Endothelial cell (in vitro differentiated cells): ENCODE measurements around the gene SESN2. TPM values are rescaled to one million over a fixed set of nuclear protein-coding genes. Genes with fewer than 3 reads are reported as not detected.

Source experiments
- DNase-seq: peaks from one replicate; pipeline ENCODE4 v3.0.0; 2021; ENCODE audit warnings: low spot score
- H3K27ac Mint-ChIP-seq: one replicate; pipeline ENCODE4 v1.8.0; 2021; ENCODE audit warnings: mixed read lengths, inconsistent platforms; ENCODE audit not compliant: unreplicated experiment
- H3K27me3 Mint-ChIP-seq: one replicate; pipeline ENCODE4 v1.8.0; 2021; ENCODE audit warnings: mild to moderate bottlenecking, moderate library complexity, mixed read lengths, inconsistent platforms; ENCODE audit not compliant: unreplicated experiment
- H3K36me3 Mint-ChIP-seq: one replicate; pipeline ENCODE4 v1.8.0; 2021; ENCODE audit warnings: mild to moderate bottlenecking, low read depth, mixed read lengths, inconsistent platforms; ENCODE audit not compliant: unreplicated experiment
- H3K4me1 Mint-ChIP-seq: one replicate; pipeline ENCODE4 v1.8.0; 2021; ENCODE audit warnings: mild to moderate bottlenecking, mixed read lengths, inconsistent platforms; ENCODE audit not compliant: unreplicated experiment
- H3K4me3 Mint-ChIP-seq: one replicate; pipeline ENCODE4 v1.8.0; 2021; ENCODE audit warnings: mild to moderate bottlenecking, mixed read lengths, inconsistent platforms; ENCODE audit not compliant: unreplicated experiment
- H3K9me3 Mint-ChIP-seq: one replicate; pipeline ENCODE4 v1.8.0; 2021; ENCODE audit warnings: mixed read lengths, inconsistent platforms; ENCODE audit not compliant: unreplicated experiment
- CTCF ChIP-seq: fragments of 200-600 bp; sonication (generic); IDR thresholded peaks from one replicate; pipeline ENCODE4 v1.5.0; 2021; ENCODE audit warnings: antibody characterized with exemption; ENCODE audit not compliant: unreplicated experiment
- total RNA-seq: library from RNA; stranded (reverse); fragmentation: NEBNext Ultra II Directional; extraction: Animal tissue kit (Norgen Biotek cat#: 25700); gene quantifications from one replicate; pipeline ENCODE4 v1.2.1, GENCODE V29; 2021; ENCODE audit not compliant: unreplicated experiment

Gene SESN2
- total RNA-seq, 1 donor from 2014 or later: 31.0 TPM

- H3K4me1 Mint-ChIP-seq: peaks cover 5% of the 10 kb centered on the region
- H3K27me3 Mint-ChIP-seq: no peaks in the 10 kb centered on the region
- H3K36me3 Mint-ChIP-seq: peaks cover 41% of the 10 kb centered on the region
- H3K9me3 Mint-ChIP-seq: no peaks in the 10 kb centered on the region
- DNase-seq: no peak
- no peak overlapping the region for H3K4me3 Mint-ChIP-seq
- no peak for TF ChIP-seq CTCF
- H3K27ac Mint-ChIP-seq: no peak overlapping the region
These were observed 22.5 kb downstream of the SESN2 start for GRCh38 chr1:28281608-28282425.

- TF ChIP-seq CTCF: no peak
- DNase-seq: no peak
- Mint-ChIP-seq H3K4me3 (no peak overlapping the region), H3K4me1 (peaks cover 5% of the 10 kb centered on the region), H3K27ac (peak overlapping the region; percentile 70), H3K9me3 (no peaks in the 10 kb centered on the region), H3K36me3 (peaks cover 36% of the 10 kb centered on the region), H3K27me3 (no peaks in the 10 kb centered on the region)
These were observed 23.4 kb downstream of the SESN2 start for GRCh38 chr1:28282426-28283407.

GRCh38 chr1:28286111-28286510 lies 26.8 kb downstream of the SESN2 start:
- peaks cover 11% of the 10 kb centered on the region for H3K4me1 Mint-ChIP-seq
- no peak overlapping the region for H3K4me3 Mint-ChIP-seq
- H3K9me3 Mint-ChIP-seq: no peaks in the 10 kb centered on the region
- TF ChIP-seq CTCF: no peak
- no peaks in the 10 kb centered on the region for H3K27me3 Mint-ChIP-seq
- DNase-seq: no peak
- H3K36me3 Mint-ChIP-seq: peaks cover 12% of the 10 kb centered on the region
- no peak overlapping the region for H3K27ac Mint-ChIP-seq

GRCh38 chr1:28288487-28288886 lies 29.2 kb downstream of the SESN2 start:
- DNase-seq: no peak
- peaks cover 5% of the 10 kb centered on the region for H3K4me1 Mint-ChIP-seq
- H3K27ac Mint-ChIP-seq: no peak overlapping the region
- H3K27me3 Mint-ChIP-seq: peaks cover 3% of the 10 kb centered on the region
- H3K4me3 Mint-ChIP-seq: no peak overlapping the region
- no peaks in the 10 kb centered on the region for H3K9me3 Mint-ChIP-seq
- no peaks in the 10 kb centered on the region for H3K36me3 Mint-ChIP-seq
- TF ChIP-seq CTCF: no peak

GRCh38 chr1:28290851-28291250 lies 31.5 kb downstream of the SESN2 start:
- no peaks in the 10 kb centered on the region for H3K9me3 Mint-ChIP-seq
- no peaks in the 10 kb centered on the region for H3K36me3 Mint-ChIP-seq
- H3K4me1 Mint-ChIP-seq: peaks cover 5% of the 10 kb centered on the region
- H3K27ac Mint-ChIP-seq: no peak overlapping the region
- peaks cover 3% of the 10 kb centered on the region for H3K27me3 Mint-ChIP-seq
- TF ChIP-seq CTCF: no peak
- no peak for DNase-seq
- no peak overlapping the region for H3K4me3 Mint-ChIP-seq
